ENCODE results near the gene MEIOB.
"Not testable (repeated sequence)": the region's sequence is repeated elsewhere in the genome, so short reads cannot be mapped to it uniquely, and the experiment has no call there.

Gene MEIOB

DNA sequence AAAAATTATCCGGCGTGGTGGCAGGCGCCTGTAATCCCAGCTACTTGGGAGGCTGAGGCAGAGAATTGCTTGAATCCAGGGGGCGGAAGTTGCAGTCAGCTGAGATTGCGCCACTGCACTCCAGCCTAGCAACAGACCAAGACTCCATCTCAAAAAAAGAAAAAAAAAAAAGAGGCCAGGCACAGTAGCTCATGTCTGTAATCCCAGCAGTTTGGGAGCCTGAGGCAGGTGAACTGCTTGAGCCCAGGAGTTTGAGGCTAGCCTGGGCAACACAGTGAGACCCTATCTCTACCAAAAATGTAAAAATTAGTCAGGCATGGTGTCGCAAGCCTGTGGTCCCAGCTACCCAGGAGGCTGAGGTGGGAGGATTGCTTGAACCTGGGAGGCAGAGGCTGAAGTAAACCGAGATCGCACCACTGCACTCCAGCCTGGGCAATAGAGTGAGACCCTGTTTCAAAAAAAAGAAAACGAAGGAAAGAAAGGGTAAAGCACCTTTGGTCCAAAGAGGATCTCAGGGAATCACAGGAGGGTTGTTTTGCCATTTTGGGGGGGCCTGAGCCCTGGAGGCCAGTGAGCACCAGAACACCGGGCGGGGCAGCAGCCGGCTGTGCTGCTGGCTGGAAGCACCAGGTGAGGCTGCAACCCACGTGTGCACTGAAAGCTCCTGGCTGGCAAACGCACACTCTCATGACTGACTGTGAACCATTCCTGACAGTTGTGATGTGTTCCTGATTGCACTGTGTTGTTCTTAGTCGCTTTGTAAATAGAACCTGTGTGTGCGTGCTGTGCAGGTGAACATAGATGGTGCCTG lies 27.9 kb upstream of the MEIOB start:
- no peak for DNase-seq (ENCODE audit: extremely low read depth, low read depth)
- H3K4me3 ChIP-seq (replicated peaks; ENCODE audit: low read depth, low read length), result no peak overlapping the region
- TF ChIP-seq, protein P1, sequence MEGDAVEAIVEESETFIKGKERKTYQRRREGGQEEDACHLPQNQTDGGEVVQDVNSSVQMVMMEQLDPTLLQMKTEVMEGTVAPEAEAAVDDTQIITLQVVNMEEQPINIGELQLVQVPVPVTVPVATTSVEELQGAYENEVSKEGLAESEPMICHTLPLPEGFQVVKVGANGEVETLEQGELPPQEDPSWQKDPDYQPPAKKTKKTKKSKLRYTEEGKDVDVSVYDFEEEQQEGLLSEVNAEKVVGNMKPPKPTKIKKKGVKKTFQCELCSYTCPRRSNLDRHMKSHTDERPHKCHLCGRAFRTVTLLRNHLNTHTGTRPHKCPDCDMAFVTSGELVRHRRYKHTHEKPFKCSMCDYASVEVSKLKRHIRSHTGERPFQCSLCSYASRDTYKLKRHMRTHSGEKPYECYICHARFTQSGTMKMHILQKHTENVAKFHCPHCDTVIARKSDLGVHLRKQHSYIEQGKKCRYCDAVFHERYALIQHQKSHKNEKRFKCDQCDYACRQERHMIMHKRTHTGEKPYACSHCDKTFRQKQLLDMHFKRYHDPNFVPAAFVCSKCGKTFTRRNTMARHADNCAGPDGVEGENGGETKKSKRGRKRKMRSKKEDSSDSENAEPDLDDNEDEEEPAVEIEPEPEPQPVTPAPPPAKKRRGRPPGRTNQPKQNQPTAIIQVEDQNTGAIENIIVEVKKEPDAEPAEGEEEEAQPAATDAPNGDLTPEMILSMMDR (IDR thresholded peaks at IDR 0.05; ENCODE audit: low read depth, low read length, missing control alignments), result no peak

- DNase-seq (ENCODE audit: extremely low read depth, low read depth), result not testable (repeated sequence)
These were observed 25.7 kb upstream of the MEIOB start for GRCh38 chr16:1897692-1898091.

GRCh38 chr16:1895949-1896675 lies 24.1 kb upstream of the MEIOB start:
- TF ChIP-seq, protein P1 (IDR thresholded peaks at IDR 0.05; ENCODE audit: low read depth, low read length, missing control alignments), result no peak
- H3K4me3 ChIP-seq (replicated peaks; ENCODE audit: low read depth, low read length), result no peak overlapping the region
- no peak for DNase-seq (ENCODE audit: extremely low read depth, low read depth)

More at GRCh38 chr16:1897692-1898091, 25.7 kb upstream of the MEIOB start:
- H3K4me3 ChIP-seq (replicated peaks; ENCODE audit: low read depth, low read length), result not testable (repeated sequence)

DNA sequence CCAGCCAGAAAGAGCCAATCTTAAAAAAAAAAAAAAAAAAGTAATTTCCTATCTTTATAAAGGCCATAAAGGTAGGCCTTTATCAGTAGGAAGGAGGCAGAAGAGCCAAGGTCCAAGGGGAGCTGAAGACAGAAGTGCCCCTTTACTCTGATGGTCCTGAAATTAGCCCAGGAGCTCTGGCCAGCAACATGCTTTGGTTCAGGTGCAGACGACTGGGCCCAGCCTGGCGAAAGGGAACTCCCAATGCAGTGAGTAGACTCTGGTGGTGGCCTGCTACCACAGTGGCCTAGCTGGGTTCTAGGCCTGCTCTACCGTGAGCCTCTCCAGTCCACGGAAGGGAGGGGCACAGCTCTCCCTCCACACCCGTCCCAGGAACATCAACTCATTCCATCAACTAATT lies 23.1 kb upstream of the MEIOB start:
- no peak for DNase-seq (ENCODE audit: extremely low read depth, low read depth)
- TF ChIP-seq, protein P1 (IDR thresholded peaks at IDR 0.05; ENCODE audit: low read depth, low read length, missing control alignments), result no peak
- no peak overlapping the region for H3K4me3 ChIP-seq (replicated peaks; ENCODE audit: low read depth, low read length)

DNA sequence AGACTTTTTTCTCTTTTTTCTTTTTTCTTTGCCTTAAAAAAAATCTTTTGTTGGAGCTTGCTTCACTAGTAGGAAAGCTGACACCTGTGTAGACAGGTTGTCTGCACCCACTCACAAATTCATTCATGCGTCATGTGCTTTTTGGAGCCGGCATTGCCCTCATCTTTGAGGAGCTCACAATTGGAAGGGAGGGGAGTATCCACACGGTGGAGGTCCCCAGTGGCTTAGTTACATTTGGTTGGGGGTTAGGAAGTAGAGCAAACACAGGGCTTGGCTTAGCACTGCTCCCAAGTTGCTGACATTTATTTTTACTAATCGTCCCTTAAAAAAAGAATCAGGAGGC lies 18.7 kb upstream of the MEIOB start:
- no peak overlapping the region for H3K4me3 ChIP-seq (replicated peaks; ENCODE audit: low read depth, low read length)

DNA sequence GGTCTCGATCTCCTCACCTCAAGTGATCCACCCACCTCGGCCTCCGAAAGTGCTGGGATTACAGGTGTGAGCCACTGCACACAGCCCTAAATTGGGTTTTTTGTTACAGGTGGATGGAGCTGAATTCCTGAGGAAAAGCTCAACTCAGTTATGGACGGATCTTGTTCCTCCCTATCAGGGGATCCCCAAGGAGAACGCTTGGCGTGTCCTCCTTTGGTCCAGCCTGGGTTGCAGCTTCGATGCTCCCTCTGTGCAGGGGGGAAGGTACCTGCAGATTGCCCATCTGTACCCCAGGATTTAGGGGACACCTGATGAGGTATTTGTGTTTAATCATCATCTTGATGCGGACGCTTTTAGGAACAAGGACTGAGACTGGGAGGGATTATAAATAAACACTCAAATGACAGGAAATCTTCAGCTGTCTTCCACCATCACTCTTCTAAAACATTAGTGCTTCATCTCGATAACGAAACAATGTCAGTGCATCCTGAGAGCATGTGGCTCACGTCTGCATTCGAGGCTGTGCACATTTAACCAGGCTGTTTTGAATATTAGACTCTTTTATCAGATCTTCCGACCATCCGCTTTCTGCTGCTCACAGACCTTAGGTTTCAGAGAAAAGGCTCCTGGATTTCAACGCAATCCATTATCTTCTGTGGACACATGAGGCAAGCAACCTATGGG lies 18.2 kb upstream of the MEIOB start:
- no peak for DNase-seq (ENCODE audit: extremely low read depth, low read depth)
- H3K4me3 ChIP-seq (replicated peaks; ENCODE audit: low read depth, low read length), result no peak overlapping the region
- TF ChIP-seq, protein P1 (IDR thresholded peaks at IDR 0.05; ENCODE audit: low read depth, low read length, missing control alignments), result no peak

More for the DNA sequence above, 18.7 kb upstream of the MEIOB start:
- DNase-seq (ENCODE audit: extremely low read depth, low read depth), result no peak
- TF ChIP-seq, protein P1 (IDR thresholded peaks at IDR 0.05; ENCODE audit: low read depth, low read length, missing control alignments), result no peak
